ENCODE data around the gene HSD17B2. TPM values are rescaled to one million over a fixed set of nuclear protein-coding genes. Genes with fewer than 3 reads are reported as not detected.
"Not testable (repeated sequence)": the region's sequence is repeated elsewhere in the genome, so short reads cannot be mapped to it uniquely, and the experiment has no call there.

The HSD17B2 gene
- total RNA-seq, 1 experiment from 2014 or later, result 0.55 TPM

DNA sequence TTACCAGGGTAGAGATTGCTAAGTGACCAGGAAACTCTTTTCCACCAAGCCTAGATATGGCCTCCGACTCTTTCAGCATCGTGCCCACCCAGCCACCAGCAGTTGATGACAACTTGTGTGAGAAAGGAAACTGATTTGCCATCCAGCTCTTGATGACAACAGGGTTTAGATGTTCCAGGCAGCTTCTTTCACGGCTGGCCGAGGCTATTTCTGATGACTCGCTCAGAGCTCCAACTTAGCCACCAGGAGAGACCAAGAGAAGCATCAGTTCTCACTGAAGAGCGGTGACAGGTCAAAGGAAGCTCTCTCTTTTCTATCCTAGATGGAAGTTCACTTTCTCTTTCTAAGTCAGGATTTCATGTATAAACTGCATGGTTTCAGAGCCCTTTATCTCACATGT is 73.7 kb downstream of the HSD17B2 start:
- ATAC-seq, result no peak
- DNase-seq (ENCODE audit: low spot score), result no peak
- ChIA-PET CTCF (no interaction called here), POLR2A (no interaction called here)
- H3K27ac Mint-ChIP-seq, result no peak overlapping the region
- no peak overlapping the region for H3K4me3 Mint-ChIP-seq
- no peaks in the 10 kb centered on the region for H3K27me3 Mint-ChIP-seq (ENCODE audit: low read depth)
- no peaks in the 10 kb centered on the region for H3K36me3 Mint-ChIP-seq
- TF ChIP-seq, protein P1, sequence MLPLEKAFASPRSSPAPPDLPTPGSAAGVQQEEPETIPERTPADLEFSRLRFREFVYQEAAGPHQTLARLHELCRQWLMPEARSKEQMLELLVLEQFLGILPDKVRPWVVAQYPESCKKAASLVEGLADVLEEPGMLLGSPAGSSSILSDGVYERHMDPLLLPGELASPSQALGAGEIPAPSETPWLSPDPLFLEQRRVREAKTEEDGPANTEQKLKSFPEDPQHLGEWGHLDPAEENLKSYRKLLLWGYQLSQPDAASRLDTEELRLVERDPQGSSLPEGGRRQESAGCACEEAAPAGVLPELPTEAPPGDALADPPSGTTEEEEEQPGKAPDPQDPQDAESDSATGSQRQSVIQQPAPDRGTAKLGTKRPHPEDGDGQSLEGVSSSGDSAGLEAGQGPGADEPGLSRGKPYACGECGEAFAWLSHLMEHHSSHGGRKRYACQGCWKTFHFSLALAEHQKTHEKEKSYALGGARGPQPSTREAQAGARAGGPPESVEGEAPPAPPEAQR (CRISPR knock-in tag; IDR thresholded peaks at IDR 0.05), result no peak
- no peak for TF ChIP-seq MLX (CRISPR knock-in tag; IDR thresholded peaks at IDR 0.05)
- H3K4me1 Mint-ChIP-seq, result peaks cover 7% of the 10 kb centered on the region
- no peaks in the 10 kb centered on the region for H3K9me3 Mint-ChIP-seq

DNA sequence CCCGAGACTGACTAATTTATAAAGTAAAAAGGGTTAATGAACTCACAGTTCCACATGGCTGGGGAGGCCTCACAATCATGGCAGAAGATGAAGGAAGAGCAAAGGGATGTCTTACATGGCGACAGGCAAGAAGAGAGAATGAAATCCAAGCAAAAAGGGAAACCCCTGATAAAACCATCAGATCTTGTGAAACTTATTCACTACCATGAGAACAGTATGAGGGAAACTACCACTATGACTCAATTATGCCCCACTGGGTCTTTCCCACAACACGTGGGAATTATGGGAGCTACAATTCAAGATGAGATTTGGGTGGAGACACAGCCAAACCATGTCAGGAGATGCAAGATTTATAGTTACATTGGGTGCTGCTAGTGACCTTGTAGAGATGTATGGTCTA is 74.2 kb downstream of the HSD17B2 start:
- H3K9me3 Mint-ChIP-seq; DNase-seq (ENCODE audit: low spot score); H3K36me3 Mint-ChIP-seq; CTCF ChIA-PET; ATAC-seq; H3K27ac Mint-ChIP-seq; H3K27me3 Mint-ChIP-seq (ENCODE audit: low read depth); H3K4me1 Mint-ChIP-seq; H3K4me3 Mint-ChIP-seq; POLR2A ChIA-PET: not testable (repeated sequence)

DNA sequence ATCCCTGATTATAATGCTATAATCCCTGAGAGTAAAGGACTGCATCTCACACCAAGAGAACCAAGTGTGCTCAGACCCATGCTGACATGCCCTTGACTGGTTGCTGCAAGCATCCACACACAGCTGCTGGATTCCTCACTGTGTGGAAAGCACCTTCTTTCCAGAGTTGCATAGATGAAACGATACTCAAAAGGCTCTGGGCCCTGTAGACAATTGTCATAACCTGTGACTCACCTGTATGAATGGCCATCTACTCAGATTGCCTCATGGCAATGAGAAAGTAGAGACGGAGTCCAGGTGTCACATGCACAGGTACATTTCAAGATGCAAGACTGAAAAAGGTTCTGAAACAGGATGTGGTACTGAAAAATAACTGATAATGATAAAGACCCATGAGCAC is 76.9 kb downstream of the HSD17B2 start:
- ChIA-PET POLR2A (no interaction called here), CTCF (no interaction called here)
- no peak overlapping the region for H3K27ac Mint-ChIP-seq
- TF ChIP-seq NR2C2 (CRISPR knock-in tag; IDR thresholded peaks at IDR 0.05), result no peak
- TF ChIP-seq ZNF232 (CRISPR knock-in tag; IDR thresholded peaks at IDR 0.05), result no peak
- no peak for TF ChIP-seq CBFB (CRISPR knock-in tag; IDR thresholded peaks at IDR 0.05; ENCODE audit: low read depth)
- no peak for TF ChIP-seq ZNF512 (CRISPR knock-in tag; IDR thresholded peaks at IDR 0.05; ENCODE audit: borderline replicate concordance)
- no peak for TF ChIP-seq ZMAT4 (CRISPR knock-in tag; IDR thresholded peaks at IDR 0.05)
- TF ChIP-seq SMAD4 (CRISPR knock-in tag; IDR thresholded peaks at IDR 0.05), result no peak
- TF ChIP-seq, protein P2, sequence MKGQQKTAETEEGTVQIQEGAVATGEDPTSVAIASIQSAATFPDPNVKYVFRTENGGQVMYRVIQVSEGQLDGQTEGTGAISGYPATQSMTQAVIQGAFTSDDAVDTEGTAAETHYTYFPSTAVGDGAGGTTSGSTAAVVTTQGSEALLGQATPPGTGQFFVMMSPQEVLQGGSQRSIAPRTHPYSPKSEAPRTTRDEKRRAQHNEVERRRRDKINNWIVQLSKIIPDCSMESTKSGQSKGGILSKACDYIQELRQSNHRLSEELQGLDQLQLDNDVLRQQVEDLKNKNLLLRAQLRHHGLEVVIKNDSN (CRISPR knock-in tag; IDR thresholded peaks at IDR 0.05), result no peak
- no peak overlapping the region for H3K4me3 Mint-ChIP-seq
- DNase-seq (ENCODE audit: low spot score) (no peak), ATAC-seq (no peak)
- no peaks in the 10 kb centered on the region for H3K27me3 Mint-ChIP-seq (ENCODE audit: low read depth)
- peaks cover 7% of the 10 kb centered on the region for H3K4me1 Mint-ChIP-seq
- H3K36me3 Mint-ChIP-seq, result no peaks in the 10 kb centered on the region
- H3K9me3 Mint-ChIP-seq, result no peaks in the 10 kb centered on the region

DNA sequence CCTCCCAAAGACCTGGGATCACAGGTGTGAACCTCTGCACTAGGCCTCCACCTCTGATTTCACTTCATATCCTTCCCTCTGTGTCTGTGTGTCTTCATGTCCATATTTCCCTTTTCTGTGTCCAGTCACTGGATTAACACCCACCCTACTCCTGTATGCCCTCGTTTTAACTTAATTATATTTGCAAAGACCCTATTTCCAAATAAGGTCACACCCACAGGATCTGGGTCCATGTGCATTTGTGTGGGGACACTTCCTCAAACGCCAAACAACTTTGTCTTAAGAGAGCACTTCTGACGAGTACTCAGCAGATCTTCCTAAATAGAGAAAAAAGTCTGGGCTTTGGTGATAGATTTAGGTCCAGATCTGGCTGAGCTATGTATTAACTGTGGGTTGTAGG is 78.7 kb downstream of the HSD17B2 start:
- CTCF ChIA-PET, result no interaction called here
- no peaks in the 10 kb centered on the region for H3K9me3 Mint-ChIP-seq
- H3K4me1 Mint-ChIP-seq, result peaks cover 7% of the 10 kb centered on the region
- TF ChIP-seq SOX15 (CRISPR knock-in tag; IDR thresholded peaks at IDR 0.05), result no peak
- no peak for TF ChIP-seq ZNF121 (CRISPR knock-in tag; IDR thresholded peaks at IDR 0.05)
- TF ChIP-seq JUN (CRISPR knock-in tag; IDR thresholded peaks at IDR 0.05), result no peak
- no peak for TF ChIP-seq AFF4 (CRISPR knock-in tag; IDR thresholded peaks at IDR 0.05; ENCODE audit: borderline replicate concordance)
- no peak for TF ChIP-seq GABPB1 (CRISPR knock-in tag; IDR thresholded peaks at IDR 0.05)
- TF ChIP-seq, protein P3, sequence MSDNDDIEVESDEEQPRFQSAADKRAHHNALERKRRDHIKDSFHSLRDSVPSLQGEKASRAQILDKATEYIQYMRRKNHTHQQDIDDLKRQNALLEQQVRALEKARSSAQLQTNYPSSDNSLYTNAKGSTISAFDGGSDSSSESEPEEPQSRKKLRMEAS (CRISPR knock-in tag; IDR thresholded peaks at IDR 0.05), result no peak
- TF ChIP-seq CBFB (CRISPR knock-in tag; IDR thresholded peaks at IDR 0.05; ENCODE audit: low read depth), result no peak
- DNase-seq (ENCODE audit: low spot score) (no peak), ATAC-seq (no peak)
- POLR2A ChIA-PET, result no interaction called here
- H3K36me3 Mint-ChIP-seq, result no peaks in the 10 kb centered on the region
- no peak overlapping the region for H3K4me3 Mint-ChIP-seq
- H3K27ac Mint-ChIP-seq, result no peak overlapping the region
- H3K27me3 Mint-ChIP-seq (ENCODE audit: low read depth), result no peaks in the 10 kb centered on the region

Data from WTC11 (cell line).